ENCODE results near the gene FSTL5. TPM values are rescaled to one million over a fixed set of nuclear protein-coding genes. Genes with fewer than 3 reads are reported as not detected.

FSTL5 gene
- total RNA-seq, 4 donors from 2014 or later: 4.8 to 13.5 (median 7.1) TPM

GRCh38 chr4:161704040-161704439, 459.8 kb downstream of the FSTL5 start:
- H3K27me3 ChIP-seq: no peaks in the 10 kb centered on the region
- WGBS, 2 donors: 90% methylated on average over 4 of the region's 4 CpGs
- no peaks in the 10 kb centered on the region for H3K36me3 ChIP-seq
- H3K4me1 ChIP-seq: no peaks in the 10 kb centered on the region
- no peak for DNase-seq (ENCODE audit: low spot score in 2 of 2)
- TF ChIP-seq POLR2A (IDR thresholded peaks at IDR 0.05): no peak
- TF ChIP-seq CTCF (IDR thresholded peaks at IDR 0.05): no peak
- no peak for TF ChIP-seq EP300 (IDR thresholded peaks at IDR 0.05)
- H3K27ac ChIP-seq: no peak overlapping the region
- no peaks in the 10 kb centered on the region for H3K9me3 ChIP-seq
- H3K4me3 ChIP-seq: no peak overlapping the region

GRCh38 chr4:161702287-161702686, 461.5 kb downstream of the FSTL5 start:
- H3K4me3 ChIP-seq: no peak overlapping the region
- H3K36me3 ChIP-seq: no peaks in the 10 kb centered on the region
- no peak for DNase-seq (ENCODE audit: low spot score in 2 of 2)
- no peak overlapping the region for H3K27ac ChIP-seq
- TF ChIP-seq CTCF (IDR thresholded peaks at IDR 0.05) (no peak), POLR2A (IDR thresholded peaks at IDR 0.05) (no peak), EP300 (IDR thresholded peaks at IDR 0.05) (no peak)
- H3K4me1 ChIP-seq: no peaks in the 10 kb centered on the region
- 91% methylated on average over 4 of the region's 4 CpGs for WGBS, 2 donors
- H3K27me3 ChIP-seq: no peaks in the 10 kb centered on the region
- H3K9me3 ChIP-seq: no peaks in the 10 kb centered on the region

- WGBS, 2 donors: 83 to 86% methylated on average over 1 of the region's 1 CpG
- TF ChIP-seq CTCF (IDR thresholded peaks at IDR 0.05) (no peak), POLR2A (IDR thresholded peaks at IDR 0.05) (no peak), EP300 (IDR thresholded peaks at IDR 0.05) (no peak)
- no peak overlapping the region for H3K4me3 ChIP-seq
- H3K27me3 ChIP-seq: no peaks in the 10 kb centered on the region
- DNase-seq (ENCODE audit: low spot score in 2 of 2): no peak
- no peaks in the 10 kb centered on the region for H3K9me3 ChIP-seq
- no peaks in the 10 kb centered on the region for H3K36me3 ChIP-seq
- no peaks in the 10 kb centered on the region for H3K4me1 ChIP-seq
- H3K27ac ChIP-seq: no peak overlapping the region
Measured at GRCh38 chr4:161696944-161697343, 466.9 kb downstream of the FSTL5 start.

- H3K27ac ChIP-seq: no peak overlapping the region
- no peaks in the 10 kb centered on the region for H3K36me3 ChIP-seq
- 34 to 35% methylated on average over 2 of the region's 2 CpGs for WGBS, 2 donors
- TF ChIP-seq CTCF (IDR thresholded peaks at IDR 0.05) (no peak), POLR2A (IDR thresholded peaks at IDR 0.05) (no peak), EP300 (IDR thresholded peaks at IDR 0.05) (no peak)
- no peaks in the 10 kb centered on the region for H3K9me3 ChIP-seq
- no peaks in the 10 kb centered on the region for H3K4me1 ChIP-seq
- no peaks in the 10 kb centered on the region for H3K27me3 ChIP-seq
- no peak for DNase-seq (ENCODE audit: low spot score in 2 of 2)
- no peak overlapping the region for H3K4me3 ChIP-seq
Measured at GRCh38 chr4:161680146-161680545, 483.7 kb downstream of the FSTL5 start.

GRCh38 chr4:161664740-161665139, 499.1 kb downstream of the FSTL5 start:
- H3K9me3 ChIP-seq: no peaks in the 10 kb centered on the region
- no peak for DNase-seq (ENCODE audit: low spot score in 2 of 2)
- H3K36me3 ChIP-seq: no peaks in the 10 kb centered on the region
- no peaks in the 10 kb centered on the region for H3K4me1 ChIP-seq
- no peak for TF ChIP-seq EP300 (IDR thresholded peaks at IDR 0.05)
- TF ChIP-seq POLR2A (IDR thresholded peaks at IDR 0.05): no peak
- no peak for TF ChIP-seq CTCF (IDR thresholded peaks at IDR 0.05)
- WGBS, 2 donors: 86 to 95% methylated on average over 7 of the region's 7 CpGs
- no peak overlapping the region for H3K27ac ChIP-seq
- no peak overlapping the region for H3K4me3 ChIP-seq
- H3K27me3 ChIP-seq: no peaks in the 10 kb centered on the region
